Activated CD8-positive, alpha-beta memory T cell treated with anti-CD3 and anti-CD28 coated beads for 1 hour (primary cell): ENCODE measurements around the gene IGSF21.
"Not testable (repeated sequence)": the region's sequence is repeated elsewhere in the genome, so short reads cannot be mapped to it uniquely, and the experiment has no call there.

Experiments used
- DNase-seq, 2 donors: peaks; one replicate each; pipeline ENCODE4 v3.0.0-alpha.2; 2020; ENCODE audit warnings: low read depth in 1 of 2; ENCODE audit errors: extremely low read depth in 1 of 2

Gene IGSF21

DNA sequence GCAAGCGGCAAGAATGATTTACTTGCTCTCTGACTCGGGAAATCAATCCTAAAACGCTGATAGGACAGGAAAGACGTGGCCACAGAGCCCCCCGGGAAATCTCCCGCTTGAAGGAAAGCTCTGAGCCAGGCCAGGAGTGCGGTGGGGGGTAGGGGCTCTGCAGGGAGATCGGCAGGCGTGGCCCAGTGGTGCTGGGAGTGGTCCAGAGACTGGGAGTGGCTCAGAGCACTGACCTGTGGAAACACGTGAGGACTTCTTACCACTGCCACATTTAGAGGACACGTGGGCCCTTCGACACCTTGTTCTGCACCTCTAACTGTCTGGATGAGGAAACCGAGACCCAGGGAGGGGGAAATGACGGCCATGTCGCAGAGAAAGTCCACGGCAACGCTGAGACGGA lies 243.1 kb downstream of the IGSF21 start:
- no peak for DNase-seq

DNA sequence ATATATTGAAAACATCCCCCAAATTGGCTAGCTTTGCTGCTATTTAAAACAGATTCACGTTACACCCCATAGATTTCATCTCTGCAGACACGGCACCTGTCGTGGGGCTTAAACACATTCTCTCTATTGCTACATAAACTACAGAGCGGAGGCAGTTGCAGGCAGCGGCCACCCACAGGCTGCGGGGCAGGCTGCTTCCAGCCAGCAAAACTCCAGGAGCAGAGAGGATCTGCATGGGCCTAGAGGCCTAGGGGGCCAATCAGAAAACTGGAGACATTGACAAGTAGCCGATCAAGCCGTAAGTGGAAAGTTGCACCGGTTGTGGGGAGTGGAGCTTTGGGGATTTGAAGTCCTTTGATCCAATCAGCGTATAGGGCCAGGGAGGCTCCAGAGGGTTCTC lies 244.1 kb downstream of the IGSF21 start:
- DNase-seq = no peak

DNA sequence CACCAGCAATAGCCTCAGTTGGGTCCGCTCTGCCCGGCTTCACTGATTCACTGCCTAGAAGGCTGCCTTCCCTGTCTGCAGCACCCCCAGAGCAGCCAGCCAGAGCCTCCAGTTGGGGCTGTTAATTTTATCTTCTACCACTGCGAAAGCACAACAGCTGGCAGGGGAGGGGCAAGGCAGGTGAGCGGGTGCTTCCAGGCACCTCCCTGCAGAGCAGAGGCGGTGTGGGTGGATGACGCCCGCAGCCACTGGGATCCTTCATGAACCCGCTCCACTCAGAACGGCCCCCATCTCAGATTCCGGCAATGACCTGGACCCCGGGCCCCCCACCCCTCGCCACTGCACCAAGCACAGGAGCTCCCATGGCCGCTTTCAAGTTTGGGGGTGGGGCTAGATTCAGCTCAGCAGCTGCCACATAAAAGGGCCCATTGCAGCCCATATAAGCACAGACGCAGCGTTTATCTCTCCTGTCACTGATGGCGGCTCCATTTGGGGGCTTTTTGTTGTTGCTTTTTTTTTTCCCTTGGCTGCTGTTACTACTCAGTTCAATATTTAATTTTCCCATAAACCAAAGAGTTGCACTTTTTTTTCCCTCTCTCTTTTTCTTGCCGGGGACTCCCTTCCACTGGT lies 245.2 kb downstream of the IGSF21 start:
- no peak for DNase-seq

DNA sequence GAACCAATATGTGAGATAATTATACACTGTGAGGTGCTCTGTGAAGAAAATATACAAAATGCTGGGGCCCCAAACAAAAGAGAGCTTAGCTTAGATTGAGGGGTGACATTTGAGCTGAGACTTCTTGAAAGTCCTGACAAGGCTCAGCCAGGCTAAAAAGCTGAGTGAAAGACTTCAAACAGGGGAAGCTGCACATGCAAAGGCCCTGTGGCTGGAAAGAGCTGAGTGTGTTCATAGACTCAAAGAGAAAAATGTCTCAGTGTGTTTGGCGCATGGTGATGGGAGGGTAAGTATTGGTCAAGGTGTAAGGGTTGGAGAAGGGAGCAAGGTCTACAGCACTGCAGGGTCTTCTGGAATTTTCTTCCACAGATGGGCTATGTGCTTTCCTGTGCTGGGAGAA lies 245.9 kb downstream of the IGSF21 start:
- DNase-seq = no peak

DNA sequence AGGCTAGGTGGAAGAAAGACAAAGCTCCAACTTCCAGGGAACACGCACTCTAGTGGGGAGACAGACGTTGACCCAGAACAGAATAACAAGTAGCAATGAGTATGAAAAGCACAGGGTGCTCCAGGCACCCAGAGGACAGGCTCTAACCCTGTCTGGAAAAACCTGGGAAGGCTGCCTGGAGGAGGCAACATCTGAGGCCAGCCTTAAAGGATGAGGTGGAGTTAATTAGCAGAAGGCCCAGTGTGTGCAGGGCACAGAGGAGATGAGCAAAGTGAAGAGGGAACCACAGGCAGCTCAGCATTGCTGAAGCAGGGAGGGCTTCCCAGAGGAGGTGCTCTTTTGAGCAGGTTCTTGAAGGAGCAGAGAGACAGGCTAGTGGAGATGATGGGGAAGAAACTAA lies 246.4 kb downstream of the IGSF21 start:
- DNase-seq = no peak

DNA sequence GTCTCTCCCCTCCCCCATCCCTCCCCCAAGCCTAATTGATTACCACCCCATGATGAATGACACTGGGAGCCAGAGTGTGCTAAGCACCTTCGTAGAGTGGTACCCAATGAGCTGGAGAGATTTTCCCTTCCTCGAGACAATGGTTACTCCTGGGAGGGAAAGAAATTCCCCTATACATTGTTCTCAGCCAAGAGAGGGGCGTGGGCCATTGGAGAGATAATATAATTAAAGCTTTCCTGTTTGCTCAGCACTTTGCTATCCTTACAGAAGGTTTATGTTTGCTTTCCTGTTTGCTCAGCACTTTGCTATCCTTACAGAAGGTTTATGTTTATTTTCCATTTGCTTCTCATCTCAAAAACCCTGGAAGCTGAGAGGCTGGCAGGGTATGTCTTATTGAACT lies 247.0 kb downstream of the IGSF21 start:
- no peak for DNase-seq

DNA sequence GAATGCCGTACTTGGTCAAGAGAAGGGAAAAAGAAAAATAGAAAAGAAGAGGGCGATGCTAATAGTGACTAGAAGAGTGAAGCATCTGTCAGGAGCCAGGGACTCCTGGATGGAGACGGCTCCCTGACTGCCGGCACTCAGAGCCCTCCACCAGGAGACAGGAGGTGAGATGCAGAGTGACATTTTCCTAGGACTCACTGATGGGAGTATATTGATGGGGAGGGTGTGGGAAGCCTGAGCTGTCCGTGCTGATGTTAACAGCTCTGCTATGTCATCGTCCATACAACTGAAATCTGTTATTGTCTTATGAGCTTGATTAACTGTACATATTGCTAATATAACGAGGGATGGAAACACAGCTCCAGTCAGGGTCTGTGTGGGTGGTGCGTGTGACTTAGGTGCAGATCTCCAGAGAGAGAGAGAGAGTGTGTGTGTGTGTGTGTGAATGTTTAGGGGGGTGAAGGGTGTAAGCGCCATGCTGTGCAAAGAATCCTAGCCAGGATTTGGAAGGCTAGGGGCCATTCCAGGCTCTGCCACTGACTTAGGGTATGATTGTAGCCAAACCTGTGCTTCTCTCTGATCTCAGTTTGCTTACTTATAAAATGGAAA lies 250.1 kb downstream of the IGSF21 start:
- DNase-seq = no peak

DNA sequence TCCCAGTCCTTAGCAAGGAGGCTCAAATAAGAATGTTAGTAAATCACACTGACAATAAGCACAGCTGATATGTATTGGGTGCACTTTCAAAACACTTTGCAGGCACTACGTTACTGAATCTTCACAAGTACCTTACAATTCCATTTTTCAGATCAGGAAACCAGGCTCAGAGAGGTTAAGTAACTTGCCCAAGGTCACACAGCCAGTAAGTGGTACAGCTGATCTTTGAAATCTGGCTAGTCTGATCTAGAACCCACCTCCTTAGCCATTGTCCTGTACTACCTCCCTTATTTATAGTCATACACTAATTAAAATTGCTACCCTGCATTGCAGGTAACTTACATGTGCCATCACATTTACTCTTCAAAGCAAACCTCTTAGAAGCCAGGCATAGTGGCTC lies 251.0 kb downstream of the IGSF21 start:
- no peak for DNase-seq

DNA sequence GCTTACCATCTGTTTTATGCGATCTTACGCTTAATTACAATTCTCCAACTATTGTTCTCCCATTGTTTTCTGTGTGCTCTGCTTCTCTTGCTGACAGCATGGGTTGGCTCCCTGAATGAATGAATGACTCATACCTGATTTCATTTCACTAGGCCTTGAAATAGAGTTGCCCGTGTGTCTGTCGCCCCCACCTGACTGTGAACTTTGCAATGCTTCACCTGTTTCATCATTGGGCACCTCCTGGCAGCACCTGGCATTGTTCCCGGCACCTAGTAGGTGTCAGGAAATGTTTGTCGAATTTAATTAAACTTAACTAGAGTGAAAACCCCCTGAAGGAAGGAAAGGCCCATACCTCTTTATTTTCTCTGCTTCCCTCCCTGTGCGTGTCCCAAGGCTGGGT lies 252.7 kb downstream of the IGSF21 start:
- no peak for DNase-seq

DNA sequence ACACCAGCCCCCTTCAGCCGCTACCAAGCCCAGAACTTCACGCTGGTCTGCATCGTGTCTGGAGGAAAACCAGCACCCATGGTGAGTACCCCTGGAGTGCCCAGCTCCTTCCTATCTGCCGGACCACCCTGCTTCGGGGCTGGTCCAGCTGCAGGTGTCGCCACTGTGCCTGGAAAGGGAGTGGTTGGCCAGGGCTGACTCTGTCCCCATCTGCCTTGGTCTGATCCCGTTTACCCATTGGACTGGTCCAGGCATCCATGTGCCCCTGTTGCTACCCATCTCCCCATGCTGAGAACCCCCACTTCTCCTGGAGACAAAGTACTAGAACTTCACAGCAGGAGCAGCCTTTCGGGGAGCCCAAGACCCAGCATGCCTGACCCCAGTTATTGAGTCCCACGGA lies 254.6 kb downstream of the IGSF21 start:
- DNase-seq = no peak

DNA sequence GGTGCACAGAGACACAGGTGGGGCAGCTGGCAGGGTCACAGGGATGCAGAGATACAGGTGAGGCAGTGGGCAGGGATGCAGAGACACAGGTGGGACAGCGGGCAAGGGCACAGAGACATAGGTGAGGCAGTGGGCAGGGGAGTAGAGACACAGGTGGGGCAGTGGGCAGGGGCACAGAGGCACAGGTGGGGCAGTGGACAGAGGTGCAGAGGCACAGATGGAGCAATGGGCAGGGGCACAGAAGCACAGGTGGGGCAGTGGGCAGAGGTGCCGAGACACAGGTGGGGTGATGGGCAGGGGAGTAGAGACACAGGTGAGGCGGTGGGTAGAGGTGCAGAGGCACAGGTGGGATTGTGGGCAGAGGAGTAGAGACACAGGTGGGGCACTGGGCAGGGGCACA lies 255.8 kb downstream of the IGSF21 start:
- DNase-seq = no peak

DNA sequence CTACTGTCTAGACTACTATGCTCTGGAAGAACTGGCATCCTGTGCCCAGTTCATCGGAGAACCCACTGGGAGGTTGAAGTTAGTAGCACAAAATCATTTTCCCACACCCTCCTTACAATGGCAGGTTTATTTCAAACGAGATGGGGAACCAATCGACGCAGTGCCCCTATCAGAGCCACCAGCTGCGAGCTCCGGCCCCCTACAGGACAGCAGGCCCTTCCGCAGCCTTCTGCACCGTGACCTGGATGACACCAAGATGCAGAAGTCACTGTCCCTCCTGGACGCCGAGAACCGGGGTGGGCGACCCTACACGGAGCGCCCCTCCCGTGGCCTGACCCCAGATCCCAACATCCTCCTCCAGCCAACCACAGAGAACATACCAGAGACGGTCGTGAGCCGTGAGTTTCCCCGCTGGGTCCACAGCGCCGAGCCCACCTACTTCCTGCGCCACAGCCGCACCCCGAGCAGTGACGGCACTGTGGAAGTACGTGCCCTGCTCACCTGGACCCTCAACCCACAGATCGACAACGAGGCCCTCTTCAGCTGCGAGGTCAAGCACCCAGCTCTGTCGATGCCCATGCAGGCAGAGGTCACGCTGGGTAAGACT lies 257.6 kb downstream of the IGSF21 start:
- DNase-seq = no peak

DNA sequence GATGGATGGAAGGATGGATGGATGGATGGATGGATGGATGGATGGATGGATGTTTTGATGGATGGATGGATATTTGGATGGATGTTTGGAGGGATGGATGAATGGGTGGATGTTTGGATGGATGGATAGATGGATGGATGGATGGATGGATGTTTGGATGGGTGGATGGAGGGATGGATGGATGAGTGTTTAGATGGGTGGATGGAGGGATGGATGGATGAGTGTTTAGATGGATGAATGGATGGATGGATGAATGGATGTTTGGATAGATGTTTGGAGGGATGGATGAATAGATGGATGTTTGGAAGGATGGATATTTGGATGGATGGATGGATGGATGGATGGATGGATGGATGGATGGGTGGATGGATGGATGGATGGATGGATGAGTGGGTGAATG lies 264.9 kb downstream of the IGSF21 start:
- not testable (repeated sequence) for DNase-seq

DNA sequence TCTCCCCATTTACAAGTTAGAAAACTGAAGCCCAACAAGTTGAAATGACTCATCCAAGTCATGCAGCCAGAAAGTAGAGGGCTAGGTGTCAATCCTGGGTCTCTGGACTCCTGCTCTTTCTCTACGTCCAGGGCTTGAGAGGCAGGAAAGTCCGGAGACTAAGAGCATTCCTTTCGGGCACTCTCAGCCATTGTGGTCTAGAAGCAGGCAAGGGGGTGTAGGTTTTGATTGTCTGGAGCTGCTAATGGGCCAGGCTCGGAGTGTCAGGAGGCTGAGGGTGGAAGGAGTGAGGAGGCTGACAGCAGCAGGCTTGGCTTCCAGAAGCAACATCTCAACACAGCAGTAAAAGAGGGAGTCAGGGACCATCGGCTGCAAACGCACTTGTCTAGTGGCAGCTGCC lies 265.6 kb downstream of the IGSF21 start:
- no peak for DNase-seq

DNA sequence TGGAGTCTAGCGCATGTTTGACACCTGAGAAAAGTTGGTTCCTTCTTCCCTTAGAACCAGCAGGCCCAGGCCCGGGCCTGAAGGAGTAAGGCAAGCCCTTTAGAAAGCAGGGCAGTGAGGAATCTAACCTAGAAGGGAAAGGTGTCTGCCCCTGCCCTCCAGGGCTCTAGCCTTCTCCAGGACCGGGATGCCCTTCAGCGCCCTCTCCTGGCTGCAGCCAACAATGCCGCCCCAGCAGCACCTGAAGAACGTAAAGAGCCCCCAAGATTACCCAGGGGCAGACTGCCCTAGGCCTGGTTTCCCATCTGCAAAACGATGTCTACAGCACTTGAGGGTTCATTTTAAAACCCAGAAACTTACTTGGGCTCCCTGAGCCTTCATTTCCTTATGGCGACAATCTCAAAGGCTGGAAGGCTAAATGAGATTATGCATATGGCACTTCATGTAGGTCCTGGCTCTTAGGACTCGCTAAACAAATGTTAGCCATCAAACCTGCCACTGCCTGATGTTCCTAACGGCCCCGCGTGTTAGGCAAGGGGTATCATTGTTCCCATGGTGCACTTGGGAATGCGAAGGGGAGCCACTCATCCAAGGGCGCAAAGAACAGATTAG lies 266.4 kb downstream of the IGSF21 start:
- DNase-seq = no peak

DNA sequence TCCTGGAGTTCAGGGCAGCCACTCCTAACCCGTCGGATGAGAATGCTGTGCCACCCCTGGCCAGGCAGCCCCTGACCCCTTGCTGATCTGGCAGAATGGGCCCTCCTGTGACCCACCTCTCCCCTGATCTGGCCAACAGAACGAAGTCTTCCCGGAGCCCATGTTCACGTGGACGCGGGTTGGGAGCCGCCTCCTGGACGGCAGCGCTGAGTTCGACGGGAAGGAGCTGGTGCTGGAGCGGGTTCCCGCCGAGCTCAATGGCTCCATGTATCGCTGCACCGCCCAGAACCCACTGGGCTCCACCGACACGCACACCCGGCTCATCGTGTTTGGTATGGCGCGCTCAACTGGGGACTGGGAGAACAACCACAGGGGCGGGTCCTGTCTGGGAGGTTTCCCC lies 269.1 kb downstream of the IGSF21 start:
- DNase-seq = no peak

DNA sequence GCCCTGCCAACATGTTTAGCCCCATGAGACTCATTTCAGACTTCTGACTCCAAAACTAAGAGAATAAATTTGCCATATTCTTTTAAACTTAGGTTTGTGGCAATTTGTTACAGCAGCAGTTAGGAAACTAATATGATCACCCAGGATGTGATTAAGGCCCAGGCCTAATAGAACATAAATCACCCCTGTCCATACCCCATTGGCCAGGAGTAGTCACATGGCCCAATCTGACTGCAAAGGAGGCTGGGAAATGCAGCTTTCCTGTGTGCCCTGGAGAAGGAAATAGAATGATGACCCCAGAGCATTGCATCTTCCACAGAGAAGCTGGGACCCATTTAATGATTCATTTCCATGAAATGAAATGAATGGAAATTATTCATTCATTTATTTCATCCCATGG lies 272.7 kb downstream of the IGSF21 start:
- no peak for DNase-seq

DNA sequence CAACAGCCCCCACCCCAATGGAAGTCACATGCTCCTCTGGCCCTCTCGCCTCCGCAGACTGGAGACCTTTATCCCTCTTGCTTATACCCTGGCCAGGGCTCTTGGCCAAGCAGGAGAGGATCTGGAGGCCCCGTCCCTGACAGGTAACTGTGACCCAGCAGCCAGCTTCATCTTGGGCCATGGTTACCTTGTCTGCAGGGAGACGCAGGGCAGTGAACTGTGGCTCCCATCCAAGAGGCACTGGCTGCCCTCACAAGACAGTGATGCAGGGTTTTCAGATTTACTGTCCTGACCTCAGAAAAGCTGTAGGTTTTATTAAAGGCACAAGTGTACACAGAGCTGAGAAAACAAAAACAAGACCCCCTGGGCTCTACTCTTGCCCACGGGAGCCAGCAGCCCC lies 276.5 kb downstream of the IGSF21 start:
- DNase-seq = no peak

DNA sequence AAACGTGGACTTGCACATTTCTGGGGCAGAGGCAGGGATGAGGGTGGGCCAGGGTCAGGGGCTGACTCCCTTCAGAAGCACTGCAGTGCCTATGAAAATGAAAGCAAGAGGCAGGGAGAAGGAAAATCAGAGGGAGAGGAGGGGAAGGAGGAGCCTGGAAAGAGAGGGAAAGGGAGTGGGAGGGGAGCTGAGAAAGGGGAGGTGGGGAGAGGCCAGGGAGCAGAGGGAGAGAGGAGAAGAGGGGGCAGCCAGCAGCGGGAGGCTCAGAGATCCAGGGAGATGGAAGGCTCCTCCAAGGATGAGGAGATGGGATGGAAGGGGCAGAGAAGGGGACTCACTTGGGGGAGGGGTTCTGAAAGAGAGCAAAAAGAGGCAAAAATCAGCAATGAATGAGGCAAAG lies 276.9 kb downstream of the IGSF21 start:
- no peak for DNase-seq

DNA sequence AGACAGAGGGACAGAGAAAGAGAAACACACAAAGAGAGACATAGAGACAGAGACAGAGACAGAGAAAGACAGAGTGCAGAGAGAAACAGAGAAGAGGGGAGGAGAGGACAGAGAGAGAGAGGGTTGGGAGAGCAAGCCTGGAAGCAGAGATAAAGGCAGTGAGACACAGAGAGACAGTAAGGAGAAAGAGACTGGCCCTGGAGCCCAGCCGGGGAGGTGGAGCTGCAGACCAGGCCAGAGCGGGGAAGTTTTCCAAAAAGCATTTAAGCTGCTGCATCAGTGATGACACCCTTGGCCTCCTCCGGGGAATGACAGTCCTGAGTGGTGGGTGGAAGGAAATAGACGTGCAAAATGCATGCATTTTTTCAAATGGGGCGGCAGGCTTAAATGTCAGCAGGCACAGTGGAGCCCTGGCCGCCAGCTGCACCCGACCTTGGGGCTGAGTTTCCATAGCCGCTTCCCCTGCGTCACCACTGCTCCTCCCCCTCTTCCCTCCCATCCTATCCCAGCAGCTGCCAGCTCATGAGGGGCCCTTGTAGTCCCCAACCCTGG lies 277.7 kb downstream of the IGSF21 start:
- DNase-seq = no peak

DNA sequence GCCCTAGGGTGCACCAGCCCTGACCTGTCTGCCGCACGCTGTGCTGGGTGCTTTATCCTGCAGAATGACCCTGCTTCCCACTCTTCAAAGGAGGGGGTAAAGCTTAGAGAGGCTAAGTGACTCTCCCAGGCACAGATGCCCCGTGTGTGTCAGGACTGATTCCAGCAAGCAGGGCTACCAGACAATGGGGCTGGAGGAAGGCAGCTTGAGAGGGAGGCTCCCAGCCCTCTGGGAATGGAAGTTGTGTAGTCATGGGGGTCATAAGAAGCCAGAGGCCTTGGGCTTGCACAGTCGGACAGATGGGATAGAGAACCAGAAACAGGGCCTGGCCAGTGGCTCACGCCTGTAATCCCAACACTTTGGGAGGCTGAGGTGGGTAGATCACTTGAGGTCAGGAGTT lies 279.0 kb downstream of the IGSF21 start:
- DNase-seq = no peak

DNA sequence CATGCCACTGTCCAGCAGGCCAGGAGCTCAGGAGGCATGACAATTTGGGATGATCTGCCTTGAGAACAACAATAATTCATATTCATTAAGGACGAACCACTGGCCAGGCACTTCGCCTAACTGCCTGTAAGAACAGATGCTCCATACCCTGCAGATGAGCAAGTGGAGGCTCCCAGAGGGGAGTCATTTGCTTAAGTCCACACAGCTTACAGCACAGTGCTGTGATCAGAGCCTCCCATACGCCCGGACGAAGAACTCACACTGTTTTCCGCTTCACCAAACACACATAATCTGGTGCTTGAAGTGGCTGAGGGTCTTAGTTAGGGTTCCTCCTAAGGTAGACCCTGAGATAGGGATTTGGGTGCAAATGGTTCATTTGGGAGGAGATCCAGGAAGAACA lies 279.7 kb downstream of the IGSF21 start:
- DNase-seq = no peak
